GM12864 (cell line): ENCODE data around the gene ERAS.

Experiments used
- DNase-seq: peaks from one replicate; pipeline ENCODE4 v3.0.0-alpha.2; 2011; ENCODE audit warnings: low read depth
- H3K4me3 ChIP-seq: 2 replicates; pipeline ENCODE4 v1.5.1; 2011; ENCODE audit warnings: mild to moderate bottlenecking, low read depth, low read length, control low read depth
- TF ChIP-seq, protein P1 (sequence below): IDR thresholded peaks from 2 replicates; pipeline ENCODE4 v1.5.1; 2011; ENCODE audit warnings: low read depth, mild to moderate bottlenecking, moderate library complexity, low read length, control low read depth, inconsistent platforms; ENCODE audit errors: missing control alignments

ERAS gene

DNA sequence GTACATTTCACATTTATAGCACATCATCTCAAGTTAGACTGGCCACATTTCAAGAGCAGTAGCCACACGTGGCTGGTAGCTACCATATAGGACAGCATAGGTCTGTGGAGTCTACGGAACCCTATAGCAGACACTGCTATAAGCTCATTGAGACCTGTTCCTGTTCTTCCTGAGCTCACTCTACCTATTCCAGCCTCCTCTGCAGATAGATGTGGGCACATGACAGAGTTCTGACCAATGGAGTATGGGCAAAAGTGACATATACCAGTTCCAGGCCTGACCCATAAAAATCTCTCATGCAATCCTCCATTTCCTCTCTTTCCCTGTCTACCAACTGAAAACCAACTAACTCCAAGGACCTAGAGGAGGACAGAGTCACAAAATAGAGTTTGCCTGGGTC lies 28.0 kb upstream of the ERAS start:
- H3K4me3 ChIP-seq = no peak overlapping the region
- no peak for DNase-seq
- TF ChIP-seq, protein P1, sequence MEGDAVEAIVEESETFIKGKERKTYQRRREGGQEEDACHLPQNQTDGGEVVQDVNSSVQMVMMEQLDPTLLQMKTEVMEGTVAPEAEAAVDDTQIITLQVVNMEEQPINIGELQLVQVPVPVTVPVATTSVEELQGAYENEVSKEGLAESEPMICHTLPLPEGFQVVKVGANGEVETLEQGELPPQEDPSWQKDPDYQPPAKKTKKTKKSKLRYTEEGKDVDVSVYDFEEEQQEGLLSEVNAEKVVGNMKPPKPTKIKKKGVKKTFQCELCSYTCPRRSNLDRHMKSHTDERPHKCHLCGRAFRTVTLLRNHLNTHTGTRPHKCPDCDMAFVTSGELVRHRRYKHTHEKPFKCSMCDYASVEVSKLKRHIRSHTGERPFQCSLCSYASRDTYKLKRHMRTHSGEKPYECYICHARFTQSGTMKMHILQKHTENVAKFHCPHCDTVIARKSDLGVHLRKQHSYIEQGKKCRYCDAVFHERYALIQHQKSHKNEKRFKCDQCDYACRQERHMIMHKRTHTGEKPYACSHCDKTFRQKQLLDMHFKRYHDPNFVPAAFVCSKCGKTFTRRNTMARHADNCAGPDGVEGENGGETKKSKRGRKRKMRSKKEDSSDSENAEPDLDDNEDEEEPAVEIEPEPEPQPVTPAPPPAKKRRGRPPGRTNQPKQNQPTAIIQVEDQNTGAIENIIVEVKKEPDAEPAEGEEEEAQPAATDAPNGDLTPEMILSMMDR = no peak

DNA sequence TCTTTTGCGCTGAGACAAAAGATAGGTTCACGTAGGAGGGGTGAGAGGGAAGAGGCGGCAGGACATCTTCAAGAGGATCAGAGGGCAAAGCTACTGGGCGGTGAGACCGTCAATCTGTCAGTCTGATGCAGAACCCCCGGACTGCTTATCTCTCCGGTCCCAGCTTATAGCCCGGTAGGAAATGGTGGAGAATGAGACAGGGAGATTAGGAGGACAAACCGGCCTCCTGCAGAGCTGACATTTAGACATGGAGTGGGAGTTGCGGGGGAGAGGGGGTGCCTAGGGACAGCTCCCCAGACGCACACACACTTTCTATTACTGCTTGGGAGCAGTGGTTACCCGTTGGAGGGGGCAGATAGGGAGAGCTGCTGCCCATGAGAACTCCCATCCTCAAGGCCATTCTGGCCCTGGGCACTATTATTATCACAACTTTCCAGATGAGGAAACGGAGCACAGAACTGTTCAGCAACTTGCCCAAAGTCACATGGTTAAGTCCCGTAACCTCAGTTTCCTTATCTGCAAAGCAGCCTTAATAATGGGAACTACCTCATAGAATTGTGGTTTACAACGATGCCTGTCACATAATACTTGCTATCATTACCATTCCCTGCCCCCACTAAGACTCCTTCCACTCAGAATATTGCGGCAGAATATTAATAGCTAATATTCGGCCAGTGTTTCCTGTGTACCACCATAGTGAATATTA lies 25.6 kb upstream of the ERAS start:
- TF ChIP-seq, protein P1 = no peak
- no peak for DNase-seq
- H3K4me3 ChIP-seq = peak overlapping the region; percentile 83

DNA sequence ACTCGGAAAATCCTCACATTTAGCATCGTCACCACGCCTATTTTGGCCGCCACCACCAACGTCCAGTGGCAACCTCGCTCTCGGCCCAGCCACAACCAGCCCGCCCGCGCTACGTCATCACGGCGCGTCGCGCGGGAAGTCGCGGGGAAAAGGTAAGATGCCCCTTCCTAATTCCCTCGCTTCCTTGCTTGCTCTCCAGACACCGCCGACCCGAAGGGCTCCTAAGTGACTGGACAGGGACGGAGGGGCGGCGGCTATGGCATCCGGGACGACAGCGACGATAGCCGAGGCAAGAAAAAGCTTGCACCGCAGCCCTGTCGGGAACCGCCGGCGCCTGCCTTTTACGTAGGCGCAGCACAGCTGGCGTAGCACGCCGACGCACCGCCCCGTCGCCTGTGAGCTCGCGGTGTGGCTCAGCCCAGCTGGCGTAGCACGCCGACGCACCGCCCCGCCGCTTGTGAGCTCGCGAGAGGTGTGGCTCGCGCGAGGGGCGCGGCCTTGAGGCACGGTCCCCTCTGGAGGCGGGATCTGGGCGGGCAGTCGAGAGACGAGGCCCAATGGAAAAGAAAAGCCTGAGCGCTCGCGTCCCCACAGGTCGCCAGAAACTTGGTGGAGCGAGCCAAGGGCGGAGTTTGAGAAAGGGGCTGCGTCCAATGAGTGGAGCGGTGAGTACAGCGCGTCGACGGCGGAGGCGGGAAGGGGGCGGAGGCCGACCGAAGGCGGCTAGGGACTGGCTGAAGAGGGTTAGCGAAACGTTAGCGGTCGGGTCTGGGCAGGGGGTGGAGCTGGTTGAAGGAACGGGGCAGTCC lies 24.8 kb upstream of the ERAS start, which contains the start of gene HDAC6:
Gene HDAC6 (plus strand): TSS at position 788 of the 809 bp plus-strand sequence. CDS start 626 bp downstream, outside the sequence.
- TF ChIP-seq, protein P1 = no peak
- H3K4me3 ChIP-seq = peak within 1 kb of the TSS; percentile 83
- DNase-seq = peak; percentile 92

DNA sequence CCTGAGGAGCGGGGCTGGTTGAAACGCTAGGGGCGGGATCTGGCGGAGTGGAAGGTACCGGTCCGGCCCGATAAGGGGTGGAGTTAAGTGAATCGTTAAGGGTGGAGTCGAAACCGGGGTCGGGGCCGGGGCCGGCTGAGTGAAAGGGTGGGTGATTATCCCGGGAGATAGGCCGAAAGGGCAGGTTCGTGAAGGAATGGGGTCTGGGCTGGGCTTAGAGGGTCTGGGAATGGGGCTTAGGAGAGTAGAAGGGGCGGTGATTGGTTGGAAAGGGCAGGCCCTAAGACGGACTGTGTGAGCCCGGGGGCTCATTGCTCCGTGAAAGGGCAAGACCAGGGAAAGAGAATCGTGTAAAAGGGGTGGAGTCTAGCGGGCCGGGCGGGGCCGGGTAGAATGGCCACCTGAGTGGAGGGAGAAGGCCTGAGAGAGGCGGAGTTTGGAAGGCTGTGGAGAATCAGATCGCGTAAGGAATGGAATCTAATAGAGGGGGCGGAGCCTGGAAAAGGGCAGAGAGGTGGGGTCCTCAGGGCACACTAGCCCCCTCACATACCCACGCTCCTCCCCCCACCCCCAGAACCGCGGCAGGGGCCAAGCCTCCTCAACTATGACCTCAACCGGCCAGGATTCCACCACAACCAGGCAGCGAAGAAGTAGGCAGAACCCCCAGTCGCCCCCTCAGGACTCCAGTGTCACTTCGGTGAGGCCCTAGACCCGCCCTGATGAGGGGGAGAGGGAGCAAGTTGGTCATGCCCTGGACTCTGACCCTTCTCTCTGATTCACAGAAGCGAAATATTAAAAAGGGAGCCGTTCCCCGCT lies 24.0 kb upstream of the ERAS start:
- peak; percentile 52 for DNase-seq
- H3K4me3 ChIP-seq = peak overlapping the region; percentile 63
- TF ChIP-seq, protein P1 = no peak

DNA sequence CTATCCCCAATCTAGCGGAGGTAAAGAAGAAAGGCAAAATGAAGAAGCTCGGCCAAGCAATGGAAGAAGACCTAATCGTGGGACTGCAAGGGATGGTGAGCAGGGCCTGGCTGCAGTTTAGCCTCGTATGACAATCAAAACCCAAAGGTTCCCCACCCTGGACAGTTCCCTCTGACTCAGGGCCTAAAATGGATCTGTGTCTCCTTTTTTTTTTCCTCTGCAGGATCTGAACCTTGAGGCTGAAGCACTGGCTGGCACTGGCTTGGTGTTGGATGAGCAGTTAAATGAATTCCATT lies 23.5 kb upstream of the ERAS start:
- DNase-seq = no peak
- H3K4me3 ChIP-seq = peak overlapping the region; percentile 63
- TF ChIP-seq, protein P1 = no peak

DNA sequence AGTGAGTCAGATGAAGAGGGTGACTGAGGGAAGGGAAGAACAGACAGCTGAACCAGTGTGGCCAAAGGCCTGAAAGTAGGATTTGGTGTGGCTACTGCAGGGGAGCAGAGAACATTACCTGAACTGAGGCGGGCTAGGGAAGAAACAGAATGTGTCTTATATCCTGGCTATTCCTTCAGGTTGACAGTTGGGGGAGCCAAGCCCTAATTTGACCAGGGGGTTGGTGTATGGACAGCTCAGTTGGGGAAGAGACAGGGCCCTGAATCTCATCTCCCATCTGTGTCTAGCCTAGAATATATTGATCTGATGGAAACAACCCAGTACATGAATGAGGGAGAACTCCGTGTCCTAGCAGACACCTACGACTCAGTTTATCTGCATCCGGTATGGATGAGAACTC lies 20.2 kb upstream of the ERAS start:
- no peak overlapping the region for H3K4me3 ChIP-seq
- TF ChIP-seq, protein P1 = no peak
- no peak for DNase-seq
